GM12872 (cell line): Measurements from ENCODE around the gene ACE.

Source experiments
- TF ChIP-seq, protein P1 (sequence below): IDR thresholded peaks from 3 replicates; pipeline ENCODE4 v1.5.1; 2011; ENCODE audit warnings: low read depth, mild to moderate bottlenecking, low read length, moderate library complexity; ENCODE audit not compliant: insufficient read depth

The ACE gene

GRCh38 chr17:63490329-63490728 is 13.5 kb downstream of the ACE start:
- TF ChIP-seq, protein P1, sequence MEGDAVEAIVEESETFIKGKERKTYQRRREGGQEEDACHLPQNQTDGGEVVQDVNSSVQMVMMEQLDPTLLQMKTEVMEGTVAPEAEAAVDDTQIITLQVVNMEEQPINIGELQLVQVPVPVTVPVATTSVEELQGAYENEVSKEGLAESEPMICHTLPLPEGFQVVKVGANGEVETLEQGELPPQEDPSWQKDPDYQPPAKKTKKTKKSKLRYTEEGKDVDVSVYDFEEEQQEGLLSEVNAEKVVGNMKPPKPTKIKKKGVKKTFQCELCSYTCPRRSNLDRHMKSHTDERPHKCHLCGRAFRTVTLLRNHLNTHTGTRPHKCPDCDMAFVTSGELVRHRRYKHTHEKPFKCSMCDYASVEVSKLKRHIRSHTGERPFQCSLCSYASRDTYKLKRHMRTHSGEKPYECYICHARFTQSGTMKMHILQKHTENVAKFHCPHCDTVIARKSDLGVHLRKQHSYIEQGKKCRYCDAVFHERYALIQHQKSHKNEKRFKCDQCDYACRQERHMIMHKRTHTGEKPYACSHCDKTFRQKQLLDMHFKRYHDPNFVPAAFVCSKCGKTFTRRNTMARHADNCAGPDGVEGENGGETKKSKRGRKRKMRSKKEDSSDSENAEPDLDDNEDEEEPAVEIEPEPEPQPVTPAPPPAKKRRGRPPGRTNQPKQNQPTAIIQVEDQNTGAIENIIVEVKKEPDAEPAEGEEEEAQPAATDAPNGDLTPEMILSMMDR: no peak

DNA sequence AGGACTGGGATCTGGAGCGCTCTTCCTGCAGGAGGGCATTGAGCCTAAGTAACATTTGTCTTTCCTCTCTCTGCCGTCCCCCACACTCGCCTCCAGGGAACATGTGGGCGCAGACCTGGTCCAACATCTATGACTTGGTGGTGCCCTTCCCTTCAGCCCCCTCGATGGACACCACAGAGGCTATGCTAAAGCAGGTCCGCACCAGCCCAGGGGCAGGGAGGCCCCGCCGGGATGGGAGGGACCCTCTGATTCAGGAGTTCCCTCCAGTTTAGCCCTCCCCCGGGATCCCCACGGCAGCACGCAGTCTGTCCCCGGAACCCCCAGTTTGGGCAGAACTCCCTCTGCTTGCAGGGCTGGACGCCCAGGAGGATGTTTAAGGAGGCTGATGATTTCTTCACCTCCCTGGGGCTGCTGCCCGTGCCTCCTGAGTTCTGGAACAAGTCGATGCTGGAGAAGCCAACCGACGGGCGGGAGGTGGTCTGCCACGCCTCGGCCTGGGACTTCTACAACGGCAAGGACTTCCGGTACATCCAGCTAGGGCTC is 14.1 kb downstream of the ACE start:
- TF ChIP-seq, protein P1: no peak

DNA sequence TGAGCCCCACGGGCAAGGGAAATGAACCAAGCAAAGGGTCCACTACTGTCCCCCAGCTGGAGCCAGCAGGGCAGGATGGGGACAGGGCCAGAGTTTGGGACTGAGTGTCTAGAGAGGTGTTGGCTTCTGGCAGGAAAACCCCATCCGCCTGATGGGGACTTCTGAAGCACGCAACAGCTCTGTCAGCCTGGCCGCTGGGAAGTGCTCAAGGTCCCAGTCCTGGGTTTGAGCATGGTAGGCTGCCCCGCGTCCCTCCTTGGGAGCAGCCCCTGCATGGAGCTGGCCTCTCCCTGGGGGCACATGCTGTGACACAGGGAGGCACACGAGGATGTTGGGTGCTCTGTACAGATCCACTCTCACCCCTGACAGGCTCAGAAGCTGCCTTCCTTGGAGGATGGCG is 14.6 kb downstream of the ACE start:
- TF ChIP-seq, protein P1: no peak

DNA sequence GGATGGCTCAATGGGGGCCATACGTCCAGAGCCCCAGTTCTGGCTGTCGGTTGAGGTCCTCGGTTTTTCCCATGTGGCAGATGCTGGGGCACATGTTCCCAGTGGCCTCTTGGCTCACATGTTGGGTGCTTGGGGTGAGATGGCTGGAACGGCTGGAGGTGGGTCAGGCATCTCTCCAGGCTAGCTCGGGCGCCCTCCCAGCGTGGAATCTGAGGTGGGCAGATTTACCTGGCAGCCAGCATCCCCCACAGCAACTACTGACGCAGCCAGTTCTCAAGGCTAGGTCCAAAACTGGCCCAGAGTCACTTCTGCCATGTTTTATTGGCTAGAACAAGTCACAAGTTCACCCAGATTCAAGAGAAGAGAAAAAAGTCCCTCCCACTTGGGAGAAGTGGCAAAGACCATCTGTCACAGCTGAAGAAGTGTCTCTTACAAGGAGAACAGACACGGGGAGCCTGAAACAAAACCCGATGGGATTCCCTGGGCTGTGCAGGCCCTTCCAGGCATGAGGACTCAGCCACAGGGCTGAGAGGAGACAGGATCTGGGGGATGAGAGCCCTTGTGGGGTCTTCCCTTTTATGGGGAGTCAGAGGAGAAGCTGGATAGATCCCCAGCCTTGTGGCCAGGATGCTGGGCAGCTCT is 15.2 kb downstream of the ACE start:
- TF ChIP-seq, protein P1: no peak

DNA sequence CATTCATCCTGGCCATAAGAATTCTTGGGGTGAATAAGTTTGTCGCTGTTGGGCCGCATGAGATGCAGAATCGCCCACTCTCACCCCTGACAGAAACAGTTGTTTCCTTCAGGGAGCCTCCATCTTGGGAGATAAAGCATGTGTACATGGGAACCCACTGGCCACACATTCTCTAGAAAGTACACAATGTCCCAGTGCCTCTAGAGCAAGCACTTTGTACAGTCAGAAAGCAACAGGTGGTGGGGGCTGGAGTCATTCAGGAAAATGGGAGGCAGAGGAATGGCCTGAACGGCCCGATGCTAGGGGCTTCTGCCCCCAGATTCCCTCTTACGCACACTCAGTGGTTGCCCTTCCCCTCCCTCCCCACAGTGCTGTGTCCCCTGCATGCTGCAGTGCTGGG is 16.1 kb downstream of the ACE start:
- TF ChIP-seq, protein P1: no peak

DNA sequence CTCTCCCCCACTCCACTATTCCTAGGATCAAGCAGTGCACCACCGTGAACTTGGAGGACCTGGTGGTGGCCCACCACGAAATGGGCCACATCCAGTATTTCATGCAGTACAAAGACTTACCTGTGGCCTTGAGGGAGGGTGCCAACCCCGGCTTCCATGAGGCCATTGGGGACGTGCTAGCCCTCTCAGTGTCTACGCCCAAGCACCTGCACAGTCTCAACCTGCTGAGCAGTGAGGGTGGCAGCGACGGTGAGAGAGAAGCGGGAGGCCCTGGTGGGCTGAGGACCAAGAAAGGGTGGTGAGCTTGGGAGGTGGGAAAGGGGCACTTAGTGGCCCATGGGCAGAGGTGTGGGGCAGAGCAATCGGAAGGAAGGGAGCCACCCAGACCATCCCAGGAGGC is 16.6 kb downstream of the ACE start:
- TF ChIP-seq, protein P1: no peak

GRCh38 chr17:63494300-63494928 is 17.6 kb downstream of the ACE start:
- TF ChIP-seq, protein P1: no peak
